Dermis microvascular lymphatic vessel endothelial cell (primary cell): ENCODE results near the gene LNX1. TPM values are rescaled to one million over a fixed set of nuclear protein-coding genes. Genes with fewer than 3 reads are reported as not detected.
A peak's percentile ranks its signal among the peaks of the same experiment; 100 is the strongest.
"Not testable (repeated sequence)": the region's sequence is repeated elsewhere in the genome, so short reads cannot be mapped to it uniquely, and the experiment has no call there.

ENCODE experiments used
- DNase-seq, 2 donors: peaks; one replicate each; pipeline versions ENCODE4 v3.0.0 to v3.0.0-alpha.2; 2010; ENCODE audit warnings: low read depth in 2 of 2
- total RNA-seq: library from RNA; depleted of rRNA; stranded (reverse); fragments of >200 nt; gene quantifications from 2 replicates; pipeline ENCODE4 v1.2.1, GENCODE V29; 2014

LNX1 gene
- total RNA-seq, 1 donor from 2014 or later = 5.1 TPM

DNA sequence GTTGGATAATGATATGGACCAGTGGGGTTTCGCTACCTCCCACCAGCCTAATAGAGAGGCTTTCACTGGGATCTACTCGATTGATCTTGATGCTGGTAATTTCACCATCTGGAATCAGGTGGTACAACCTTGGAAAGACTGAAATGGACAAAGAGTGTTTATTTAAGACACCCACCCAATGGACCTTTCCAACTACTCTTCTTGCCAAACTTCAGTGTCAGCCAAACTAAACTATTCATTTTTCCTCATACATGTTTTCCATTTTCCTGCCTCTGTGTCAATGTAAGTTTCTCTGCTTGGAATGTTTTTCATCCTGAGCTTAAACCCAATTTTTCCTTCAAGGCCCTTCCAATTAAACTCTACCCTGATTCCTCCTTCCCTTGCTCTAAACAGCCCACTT is 92.6 kb downstream of the LNX1 start:
- DNase-seq = peak in 1 of 2 donors; percentile 41

DNA sequence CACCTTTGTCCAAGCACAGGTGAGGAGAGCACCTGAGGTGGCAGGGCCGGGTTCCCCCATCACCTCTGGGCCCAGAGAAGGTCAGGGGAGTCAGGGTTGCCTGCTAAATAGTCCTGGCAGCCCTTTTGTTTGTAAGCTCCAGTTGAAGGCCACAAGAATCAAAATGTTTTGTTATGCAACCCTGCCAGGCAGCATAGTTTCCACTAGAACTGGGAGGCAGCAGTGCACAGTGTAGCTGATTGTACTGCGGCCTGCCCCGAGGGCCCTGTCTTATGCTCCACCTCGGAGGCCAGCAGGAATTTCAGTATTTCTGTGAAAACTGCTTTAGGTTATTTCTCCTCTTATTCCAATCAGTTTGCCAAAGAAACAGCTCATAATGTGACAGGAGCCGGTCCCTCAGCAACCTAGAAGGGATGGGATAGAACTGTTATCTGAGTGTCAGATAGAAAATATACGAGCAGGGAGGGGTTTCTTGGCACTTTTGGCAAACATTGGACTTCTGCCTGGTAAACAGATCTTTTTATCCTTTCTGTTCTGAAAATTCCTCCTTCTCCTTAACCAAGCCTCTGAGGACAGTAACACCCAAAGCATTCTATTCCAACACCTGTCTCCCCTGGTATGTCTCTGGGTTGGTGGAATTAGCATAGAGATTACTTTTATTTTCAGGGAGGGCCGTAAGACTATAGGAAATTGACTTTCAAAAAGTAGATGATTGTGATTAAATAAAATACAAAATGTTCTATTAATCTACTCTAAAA is 93.6 kb downstream of the LNX1 start:
- DNase-seq = peak in 1 of 2 donors; percentile 26

DNA sequence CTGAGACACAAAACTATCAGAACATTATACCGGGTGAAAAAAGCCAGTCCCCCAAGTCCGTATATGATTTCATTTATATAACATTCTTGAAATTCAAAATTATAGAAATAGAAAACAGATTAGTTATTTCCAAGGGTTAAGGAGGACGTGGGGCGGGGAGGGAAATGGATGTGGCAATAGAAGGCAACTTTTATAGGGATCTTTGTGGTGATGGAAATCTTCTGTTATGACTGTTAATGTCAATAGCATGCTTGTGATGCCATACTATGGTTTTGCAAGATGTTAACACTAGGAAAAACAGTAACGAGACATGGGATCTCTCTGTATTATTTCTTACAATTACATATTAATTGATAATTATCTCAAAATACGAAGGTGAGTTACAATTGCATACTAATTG is 96.4 kb downstream of the LNX1 start:
- DNase-seq = no peak

DNA sequence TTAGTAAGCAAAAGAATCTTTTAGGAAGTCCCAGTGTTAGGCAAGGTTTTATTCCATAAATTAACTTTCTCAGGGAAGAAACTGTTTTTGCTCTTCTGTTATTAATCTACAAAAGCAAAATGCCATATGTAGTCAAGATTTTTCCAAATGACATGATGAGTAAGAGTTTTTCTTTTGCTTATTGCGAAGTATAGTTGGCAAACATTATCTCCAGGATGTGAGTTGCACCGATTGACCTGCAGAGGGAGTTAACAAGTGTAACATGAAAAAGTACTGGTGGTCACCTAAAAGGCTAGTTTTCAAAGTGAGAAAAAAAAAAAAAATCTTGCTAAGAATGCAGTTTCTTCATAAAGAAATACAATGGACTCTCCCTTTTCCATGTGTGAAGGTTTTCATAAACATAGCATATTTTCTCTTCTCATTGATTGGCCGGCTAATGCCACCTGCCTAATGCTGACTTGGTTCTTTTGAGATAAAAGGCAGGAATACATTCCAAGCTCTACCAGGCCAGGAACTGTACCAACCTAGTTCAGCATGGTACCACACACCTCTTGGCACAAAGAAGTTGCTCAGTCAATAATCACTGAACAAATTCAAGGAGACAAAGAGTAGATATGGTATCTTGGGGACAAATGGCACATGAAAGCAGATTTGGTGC is 100.2 kb downstream of the LNX1 start:
- DNase-seq = peak; percentile 81 to 92

DNA sequence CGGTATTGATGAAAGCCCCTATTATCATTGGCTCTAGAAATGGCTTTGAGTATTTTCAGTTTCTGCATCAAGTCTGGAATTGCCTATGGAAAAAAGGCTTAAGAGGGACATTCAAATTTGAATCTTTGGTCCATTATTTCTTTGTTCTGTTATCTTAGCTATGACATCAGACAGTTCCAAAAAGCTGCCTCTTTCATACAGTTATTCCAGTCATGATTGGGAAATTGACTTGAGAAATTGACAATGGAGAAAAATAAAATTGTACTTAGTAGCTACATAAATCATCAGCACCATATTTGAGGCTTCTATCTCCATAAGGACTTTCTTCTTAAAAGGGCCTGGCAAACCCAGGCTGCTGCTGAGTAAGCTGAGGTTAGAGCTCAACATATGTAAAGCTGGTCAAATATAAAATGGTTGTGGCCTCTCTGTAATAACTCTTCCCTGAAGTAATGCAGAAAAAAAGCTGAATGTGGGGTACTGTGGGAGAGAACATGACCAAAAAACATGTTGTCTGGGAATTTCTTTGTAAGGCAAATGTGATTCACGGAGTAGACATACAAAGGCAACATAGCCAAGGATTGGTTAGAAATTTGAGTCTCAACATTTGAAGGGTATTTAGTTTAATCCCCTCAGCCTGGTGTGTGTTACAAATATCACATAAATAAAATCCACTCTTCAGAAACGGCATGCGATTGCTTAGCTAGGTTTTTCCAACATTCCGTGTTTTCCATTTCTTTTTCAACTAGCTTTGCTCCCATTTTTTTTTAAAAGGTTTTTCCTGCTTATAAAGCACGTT is 100.9 kb downstream of the LNX1 start:
- no peak for DNase-seq

DNA sequence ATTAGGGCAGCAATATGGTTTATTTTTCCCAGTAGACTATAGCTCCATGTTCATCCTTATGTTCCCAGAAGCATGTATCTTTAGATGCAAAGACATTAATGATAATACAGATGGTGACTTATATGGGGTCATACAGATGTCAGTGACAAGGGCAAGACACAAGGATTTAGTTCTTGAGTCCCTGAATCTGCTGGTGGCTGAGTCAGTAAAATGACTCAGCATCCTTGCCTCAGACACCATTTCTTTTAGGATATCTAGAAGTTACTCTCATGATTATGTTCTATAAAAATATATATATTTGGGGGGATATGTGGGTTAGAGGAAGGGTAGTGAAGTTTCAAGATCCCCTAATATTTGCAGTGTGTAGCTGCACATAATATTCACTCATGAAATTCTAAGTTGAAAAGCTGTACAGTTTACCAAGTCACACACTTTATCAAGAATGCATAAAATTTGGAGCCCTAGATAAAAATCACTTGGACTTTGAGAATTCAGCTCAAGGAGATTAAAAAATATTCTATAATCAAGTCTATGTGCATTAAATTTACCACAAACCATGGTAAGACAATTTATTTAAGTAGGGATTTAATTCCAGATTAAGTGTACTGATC is 101.9 kb downstream of the LNX1 start:
- DNase-seq = no peak

DNA sequence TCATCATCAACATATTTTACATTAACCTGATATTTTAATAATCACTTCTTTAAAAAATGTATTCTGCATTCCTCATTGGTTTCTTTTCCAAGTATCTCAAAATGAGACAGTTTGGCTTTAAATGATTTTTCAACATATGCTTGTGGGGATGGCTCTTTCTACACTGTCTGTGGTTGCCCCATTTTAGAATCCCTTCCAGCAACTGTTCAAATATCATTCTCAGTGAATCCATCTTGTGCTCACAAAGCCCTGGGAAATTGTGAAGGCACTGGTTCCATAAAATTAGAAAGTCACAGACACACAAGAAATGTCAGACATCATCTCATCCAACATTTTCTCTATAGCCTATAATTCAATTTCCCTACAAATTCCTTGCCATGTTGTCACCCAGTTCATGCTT is 103.5 kb downstream of the LNX1 start:
- no peak for DNase-seq

DNA sequence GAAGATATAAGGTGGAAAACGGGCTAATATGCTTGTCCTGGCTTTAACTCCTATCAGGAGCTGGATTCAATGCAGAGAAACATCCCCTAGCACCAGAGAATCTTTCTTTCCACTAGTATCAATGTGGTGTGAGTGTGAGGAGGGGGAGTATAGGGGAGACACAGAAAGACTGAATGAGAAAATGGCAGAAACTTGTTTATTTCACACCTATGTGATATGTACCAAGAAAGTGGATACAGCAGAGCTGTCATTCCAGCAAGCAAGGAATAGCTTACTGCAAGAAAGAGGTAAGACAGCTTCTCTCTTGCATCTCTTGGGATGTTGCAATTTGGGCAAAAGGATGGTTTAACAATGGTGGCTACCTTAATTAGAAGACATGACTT is 105.6 kb downstream of the LNX1 start:
- DNase-seq = no peak

DNA sequence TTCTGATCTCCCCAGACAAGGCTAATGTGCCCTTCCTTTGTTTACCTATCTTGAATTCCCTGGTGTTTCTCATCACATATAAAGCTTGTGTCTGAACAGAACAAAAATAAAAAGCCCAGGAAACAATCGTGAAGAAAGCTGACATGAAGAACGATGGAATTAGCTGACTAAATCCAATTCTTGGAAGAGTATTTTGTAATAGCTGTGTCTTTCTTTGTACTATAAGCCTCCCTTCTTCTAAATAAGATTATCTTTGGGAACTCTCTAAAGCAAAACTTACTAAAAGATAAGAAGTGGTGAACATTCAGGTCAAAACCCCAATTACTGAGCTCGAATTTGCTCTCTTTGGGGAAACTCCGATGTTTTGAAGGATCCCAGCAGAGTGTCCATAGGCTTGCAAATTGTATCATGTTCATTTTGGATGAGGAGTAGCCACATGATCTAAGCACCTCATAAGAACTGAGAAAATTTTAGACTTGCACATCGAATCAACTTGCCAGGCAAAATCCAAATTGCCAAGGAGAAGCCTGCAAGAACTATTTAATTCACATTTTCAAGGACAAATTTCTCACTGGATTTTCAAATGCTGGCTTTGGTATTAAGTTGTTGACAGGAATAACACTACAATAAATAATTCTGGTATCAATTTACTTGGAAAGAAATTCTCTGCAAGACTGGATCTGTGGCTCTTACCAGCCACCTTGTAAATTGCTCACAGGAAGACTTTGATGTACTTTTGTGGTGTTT is 106.2 kb downstream of the LNX1 start:
- no peak for DNase-seq

DNA sequence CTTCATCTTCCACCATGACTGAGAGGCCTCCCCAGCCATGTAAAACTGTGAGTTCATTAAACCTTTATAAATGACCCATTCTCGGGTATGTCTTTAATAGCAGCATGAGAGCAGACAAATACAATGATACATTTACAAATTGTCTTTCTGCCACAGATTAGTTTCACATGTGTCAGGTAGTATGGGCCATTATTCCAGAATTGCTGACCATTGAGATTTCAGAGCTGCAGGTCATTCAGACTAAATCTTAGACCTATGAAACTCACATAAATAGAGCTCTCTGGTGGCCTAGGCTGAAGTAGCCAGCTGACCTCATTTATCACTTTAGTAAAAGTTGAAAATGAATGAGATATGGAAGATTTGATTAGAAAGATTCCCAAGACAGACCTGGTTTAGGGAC is 108.0 kb downstream of the LNX1 start:
- no peak for DNase-seq

DNA sequence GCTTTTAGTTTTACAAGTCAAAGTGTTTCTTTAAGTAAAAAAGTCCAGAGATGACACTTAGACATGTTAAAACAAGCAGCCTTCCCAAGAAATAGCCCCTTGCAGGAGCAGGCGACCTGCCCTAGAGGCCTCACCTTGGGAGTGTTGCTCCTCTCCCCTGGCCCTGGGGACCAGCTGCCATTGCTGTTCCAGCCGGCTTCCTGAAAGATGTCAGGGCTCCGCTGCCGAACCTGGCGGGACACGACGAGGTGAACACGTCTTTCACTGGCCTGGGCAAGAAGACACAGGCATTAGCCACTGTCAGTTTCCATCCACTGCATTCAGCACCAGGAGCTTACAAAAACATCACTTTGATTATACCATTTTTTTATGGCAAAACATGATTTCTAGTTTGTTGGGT is 109.7 kb downstream of the LNX1 start:
- DNase-seq = no peak

DNA sequence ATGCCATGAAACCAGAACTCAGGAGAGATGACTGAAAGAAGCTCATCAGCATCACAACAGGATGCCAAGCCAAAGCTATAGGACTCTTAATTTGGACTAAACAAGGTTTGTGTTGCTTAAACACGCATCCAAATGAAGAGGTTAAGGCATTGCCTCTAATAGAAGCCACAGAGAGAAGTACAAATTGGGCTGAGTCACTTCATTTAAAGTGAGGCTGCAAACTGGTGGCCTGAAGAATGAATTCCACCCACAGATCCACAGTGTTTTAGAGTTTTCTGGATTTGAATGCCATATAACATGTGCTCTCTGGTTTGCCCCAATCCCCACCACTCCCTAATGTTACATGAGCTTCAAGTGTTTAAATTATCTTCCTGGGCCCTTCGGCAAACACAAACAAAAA is 110.4 kb downstream of the LNX1 start:
- DNase-seq = no peak

DNA sequence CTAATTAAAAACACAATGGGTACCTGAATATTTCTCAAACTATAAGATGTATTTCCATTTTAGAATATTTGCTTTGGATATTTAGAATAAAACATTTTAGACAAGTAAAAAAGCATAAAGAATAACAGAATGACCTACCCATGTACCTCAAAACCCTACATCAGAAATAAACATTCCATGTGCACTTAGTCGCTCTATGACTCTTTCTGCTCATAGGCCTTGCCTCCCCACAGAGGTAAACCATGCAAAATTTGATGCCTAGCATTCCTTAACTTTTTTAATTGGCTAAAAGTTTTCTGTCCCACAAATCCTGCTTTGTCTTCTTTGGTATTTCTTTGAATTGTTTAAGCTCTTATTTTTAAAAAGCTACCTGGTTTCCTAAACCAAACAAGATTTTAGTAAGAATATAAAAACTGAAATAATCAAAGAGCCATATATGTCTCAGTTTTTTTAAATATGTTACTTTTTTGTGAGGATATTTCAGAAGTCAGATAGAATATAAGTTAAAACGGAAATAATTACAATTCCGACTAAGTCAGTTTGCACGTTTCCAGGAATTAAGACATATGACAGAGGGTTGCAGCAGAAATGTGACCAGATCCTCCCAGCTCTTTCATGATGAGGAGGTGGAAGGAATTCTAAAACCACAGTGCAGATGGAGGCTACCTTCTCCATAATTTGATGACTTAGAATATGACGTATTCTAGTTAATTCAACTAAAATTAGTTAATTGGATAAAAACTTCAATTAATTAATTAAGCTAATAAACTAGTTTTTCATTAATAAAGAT is 111.4 kb downstream of the LNX1 start:
- no peak for DNase-seq

DNA sequence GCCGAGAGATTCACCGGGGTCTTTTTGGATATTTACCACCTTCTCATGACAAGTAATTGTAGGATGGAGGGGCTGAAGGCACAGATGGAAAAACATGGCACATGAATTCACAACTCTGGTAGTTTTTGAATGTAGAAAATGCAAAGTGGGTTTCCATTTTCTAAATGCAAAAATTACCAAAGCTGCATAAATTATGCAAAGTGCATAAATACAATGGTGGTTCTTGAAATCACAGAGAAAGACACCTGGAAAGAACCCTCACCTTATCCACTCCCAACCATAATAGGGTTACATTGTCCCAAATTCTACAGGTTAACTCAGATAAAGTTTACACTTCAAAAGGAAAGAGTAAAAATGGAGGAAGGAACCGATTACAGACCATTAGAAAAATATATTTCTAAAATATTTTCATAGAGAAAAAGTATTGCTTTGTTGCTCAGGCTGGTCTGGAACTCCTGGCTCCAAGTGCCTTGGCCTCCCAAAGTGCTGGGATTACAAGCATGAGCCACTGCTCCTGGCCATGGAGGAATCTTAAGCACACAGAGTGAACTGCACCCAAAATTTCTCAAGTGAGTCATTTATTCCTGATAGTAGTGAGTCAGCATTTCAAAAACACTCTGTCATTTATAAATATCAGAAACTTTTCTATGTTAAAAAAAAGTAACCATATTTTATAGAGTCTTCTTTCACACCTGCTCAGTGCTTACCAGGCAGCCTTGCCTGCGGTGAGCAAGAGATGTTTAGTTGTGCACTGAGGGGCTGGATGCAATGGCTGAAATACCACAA is 112.4 kb downstream of the LNX1 start:
- DNase-seq = no peak

DNA sequence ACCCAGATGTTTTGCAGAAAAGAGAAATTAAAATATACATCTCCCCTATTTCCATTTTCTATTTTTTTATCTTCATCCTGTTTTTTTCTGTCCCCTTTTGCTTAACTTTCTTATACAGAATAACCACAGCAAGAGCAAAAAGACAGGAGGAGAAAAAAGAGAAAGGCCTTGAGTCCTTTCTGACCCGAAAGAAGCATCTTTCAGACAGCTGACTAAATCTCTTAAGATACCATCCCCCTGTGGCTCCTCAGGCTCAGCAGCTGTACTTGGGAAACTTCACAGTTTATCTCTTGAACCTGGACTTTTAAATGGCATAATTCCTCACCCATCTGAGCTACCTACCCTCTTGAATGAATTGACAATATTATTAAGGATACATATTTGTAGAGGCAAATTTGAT is 113.7 kb downstream of the LNX1 start:
- DNase-seq = no peak

DNA sequence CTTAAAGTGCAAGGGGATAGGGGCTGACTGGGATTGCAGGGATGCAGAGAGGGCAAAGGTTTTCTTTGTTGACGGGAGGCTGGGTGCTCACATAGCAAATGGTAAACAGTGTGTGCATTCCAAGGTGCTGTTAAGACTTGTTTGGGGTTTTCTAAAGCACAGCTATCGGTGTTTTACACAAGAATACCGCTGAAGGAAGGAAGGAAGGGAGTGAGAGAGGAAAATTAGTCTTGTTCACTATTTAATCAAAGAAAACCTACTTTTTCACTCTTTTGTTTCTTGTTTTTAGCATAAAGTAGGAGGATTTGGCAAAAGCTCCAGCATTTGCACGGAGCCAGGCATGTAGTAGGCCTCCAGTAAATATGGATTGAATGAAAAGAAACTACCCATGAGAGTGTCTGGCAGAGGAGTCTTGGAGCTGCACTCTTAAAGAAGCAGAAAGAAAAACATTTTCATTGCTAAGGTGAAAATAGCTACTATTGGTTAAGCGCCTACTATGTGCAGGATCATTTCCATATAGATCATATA is 114.2 kb downstream of the LNX1 start:
- DNase-seq = no peak

DNA sequence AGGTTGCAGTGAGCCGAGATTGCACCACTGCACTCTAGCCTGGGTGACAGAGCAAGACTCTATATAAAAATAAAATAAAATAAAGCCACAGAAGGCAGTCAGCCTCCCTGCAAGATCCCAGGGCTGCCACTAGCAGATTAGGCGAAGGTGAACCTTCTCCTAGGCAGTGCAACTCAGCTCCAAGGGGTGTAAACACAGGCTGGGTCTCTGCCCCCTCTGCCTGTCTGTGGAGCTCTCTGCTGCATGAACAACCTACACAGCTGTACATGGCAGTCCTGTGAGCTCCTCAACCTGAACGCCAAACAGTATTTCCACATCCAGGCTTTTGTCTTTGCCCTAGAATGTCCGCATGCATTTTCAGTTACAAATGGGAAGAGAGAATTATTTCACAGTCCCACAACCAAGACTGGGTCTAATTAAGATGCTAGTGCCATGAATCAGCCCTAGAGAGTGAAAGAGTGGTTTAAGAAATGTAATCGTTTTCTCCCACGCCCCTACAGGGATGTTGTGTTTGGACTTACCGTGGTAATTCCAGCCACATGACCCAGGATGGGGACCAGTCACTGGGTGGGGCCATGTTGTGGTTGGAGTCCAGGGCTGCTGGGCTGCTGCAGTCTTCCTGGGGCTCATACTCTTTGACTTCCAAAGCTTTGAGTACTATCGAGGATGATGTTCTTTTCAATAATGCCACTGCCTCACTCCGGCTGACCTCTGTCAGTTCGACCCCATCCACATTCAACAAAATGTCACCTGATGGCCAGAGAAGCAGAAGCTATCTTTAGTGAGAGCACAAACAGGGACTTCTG is 114.9 kb downstream of the LNX1 start:
- DNase-seq = no peak

DNA sequence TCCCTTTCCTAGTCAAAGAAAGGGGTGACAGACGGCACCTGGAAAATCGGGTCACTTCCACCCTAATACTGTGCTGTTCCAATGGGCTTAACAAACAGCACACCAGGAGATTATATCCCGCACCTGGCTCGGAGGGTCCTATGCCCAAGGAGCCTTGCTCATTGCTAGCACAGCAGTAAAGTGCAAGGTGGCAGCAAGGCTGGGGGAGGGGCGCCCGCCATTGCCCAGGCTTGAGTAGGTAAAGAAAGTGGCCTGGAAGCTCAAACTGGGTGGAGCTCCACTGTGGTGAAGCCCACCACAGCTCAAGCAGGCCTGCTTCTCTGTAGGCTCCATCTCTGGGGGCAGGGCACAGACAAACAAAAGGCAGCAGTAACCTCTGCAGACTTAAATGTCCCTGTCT is 124.7 kb downstream of the LNX1 start:
- DNase-seq = not testable (repeated sequence)

DNA sequence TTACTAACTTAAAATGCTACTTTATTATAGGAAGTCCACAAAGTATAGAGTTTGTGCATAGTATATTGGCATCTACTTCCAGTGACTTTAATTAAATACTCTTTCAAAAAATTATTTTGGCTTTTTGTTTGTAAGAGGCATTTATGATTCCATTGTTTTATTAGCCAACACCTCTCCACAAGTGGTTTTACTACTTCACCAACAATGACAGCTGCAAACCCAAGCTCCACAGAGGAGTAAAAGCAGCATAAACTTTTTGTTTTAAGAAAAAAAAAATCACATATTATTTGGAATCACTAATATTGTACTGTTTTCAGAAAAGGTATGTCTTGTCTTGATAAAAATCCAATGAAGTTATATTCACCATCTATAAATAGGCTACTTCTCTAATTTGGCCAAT is 125.4 kb downstream of the LNX1 start:
- no peak for DNase-seq
